ENCODE measurements around the gene NME5. TPM values are rescaled to one million over a fixed set of nuclear protein-coding genes. Genes with fewer than 3 reads are reported as not detected.
A peak's percentile ranks its signal among the peaks of the same experiment; 100 is the strongest.
"Not testable (repeated sequence)": the region's sequence is repeated elsewhere in the genome, so short reads cannot be mapped to it uniquely, and the experiment has no call there.

The NME5 gene, protein sequence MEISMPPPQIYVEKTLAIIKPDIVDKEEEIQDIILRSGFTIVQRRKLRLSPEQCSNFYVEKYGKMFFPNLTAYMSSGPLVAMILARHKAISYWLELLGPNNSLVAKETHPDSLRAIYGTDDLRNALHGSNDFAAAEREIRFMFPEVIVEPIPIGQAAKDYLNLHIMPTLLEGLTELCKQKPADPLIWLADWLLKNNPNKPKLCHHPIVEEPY
- 0.59 TPM for polyA plus RNA-seq (2013, experiment 1 of 2; ENCODE audit: insufficient read length)
- 0.38 TPM for polyA plus RNA-seq (2013, experiment 2 of 2; ENCODE audit: insufficient read length)

DNA sequence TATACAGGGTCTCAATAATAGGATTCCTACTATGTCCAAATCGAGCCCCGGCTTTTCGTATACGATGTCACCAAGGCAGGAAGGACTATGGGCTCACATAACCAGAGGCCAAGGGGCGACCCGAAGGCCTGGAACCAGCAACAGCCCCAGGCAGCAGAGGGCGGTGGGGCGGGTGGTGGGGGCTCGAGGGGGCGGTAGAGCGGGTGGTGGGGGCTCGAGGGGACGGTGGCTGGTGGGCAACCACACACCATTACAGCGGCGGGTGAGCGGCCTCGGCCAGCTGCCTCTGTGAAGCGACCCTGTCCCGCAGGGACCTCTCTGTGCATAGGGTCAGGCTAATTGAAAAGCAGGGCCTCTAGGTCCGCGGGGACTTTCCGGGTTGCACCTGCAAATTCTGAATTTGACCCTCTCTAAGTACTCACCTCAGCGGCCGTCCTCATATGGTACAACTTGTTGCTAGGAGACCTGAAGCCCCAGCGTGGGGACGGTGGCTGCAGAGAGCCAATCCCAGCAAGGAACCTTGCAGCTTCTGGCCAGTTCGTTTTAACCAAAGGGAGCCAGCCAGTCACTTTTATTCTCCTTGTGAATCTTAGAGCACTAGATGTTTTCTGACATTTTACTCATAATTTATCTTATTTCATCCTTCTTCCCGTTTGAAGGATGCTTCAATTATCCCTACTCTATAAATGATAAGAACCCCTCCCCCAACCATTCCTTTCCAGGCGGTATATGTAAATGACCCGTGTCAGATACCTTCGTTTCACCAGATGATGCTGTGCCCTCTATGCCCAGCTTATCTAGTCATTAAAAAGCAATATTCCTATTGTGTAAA, at the start of gene NME5:
NME5 (minus strand) TSS at position 480 of the 832 bp plus-strand sequence. CDS start 648 bp downstream, outside the sequence.
- DNase-seq = peak; percentile 44

DNA sequence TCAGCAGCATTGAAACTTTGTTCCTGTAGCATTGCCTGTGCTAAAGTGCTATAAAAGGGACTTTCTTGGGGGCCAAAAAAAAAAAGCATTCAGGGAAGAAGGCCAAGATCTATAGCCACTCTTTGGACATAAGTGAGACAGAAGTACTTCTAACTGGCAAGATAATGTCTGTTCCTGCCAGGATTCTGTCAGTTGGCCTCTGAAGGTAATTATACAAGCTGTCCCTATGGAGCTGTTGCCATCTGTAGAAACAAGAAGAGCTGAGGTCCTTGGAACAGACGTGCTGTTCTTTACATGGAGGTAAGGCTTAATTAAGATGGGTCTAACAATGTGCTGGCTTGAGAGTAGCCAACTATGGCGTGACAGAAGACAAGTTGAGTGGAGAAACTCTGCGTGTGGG, 49.4 kb upstream of the NME5 start:
- DNase-seq = no peak

DNA sequence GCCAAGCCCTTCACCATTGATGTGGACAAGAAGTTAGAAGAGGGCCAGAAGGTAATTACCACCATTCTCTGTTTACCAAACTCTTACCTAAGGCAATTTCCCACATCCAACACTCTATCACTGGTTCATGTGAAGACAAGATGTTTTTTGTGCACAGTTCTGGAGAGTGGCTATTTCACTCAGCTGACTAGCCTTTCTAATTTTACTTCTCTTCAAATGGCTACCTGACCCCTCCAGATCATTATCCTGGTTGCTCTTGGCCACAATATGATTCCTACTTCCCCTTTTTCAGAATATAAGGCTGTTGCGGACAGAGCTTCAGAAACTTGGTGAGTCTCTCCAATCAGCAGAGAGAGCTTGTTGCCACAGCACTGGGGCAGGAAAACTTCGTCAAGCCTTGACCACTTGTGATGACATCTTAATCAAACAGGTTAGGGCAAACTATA, 46.8 kb upstream of the NME5 start:
- DNase-seq = no peak

DNA sequence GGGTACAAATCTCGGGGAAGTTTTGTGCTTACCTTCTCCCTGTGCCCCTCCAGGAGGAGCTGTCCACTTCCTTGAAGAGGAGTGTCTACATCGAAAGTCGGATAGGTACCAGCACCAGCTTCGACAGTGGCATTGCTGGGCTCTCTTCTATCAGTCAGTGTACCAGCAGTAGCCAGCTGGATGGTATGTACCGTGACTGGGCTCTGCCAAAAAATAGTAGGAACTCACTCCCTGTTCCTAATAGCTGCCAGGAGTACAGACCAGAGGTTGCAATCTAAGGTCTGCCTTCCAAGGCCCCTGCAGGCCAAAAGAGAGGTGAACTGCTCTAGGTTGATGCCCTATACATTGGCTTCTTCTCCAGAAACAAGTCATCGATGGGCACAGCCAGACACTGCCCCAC, 43.6 kb upstream of the NME5 start:
- no peak for DNase-seq

DNA sequence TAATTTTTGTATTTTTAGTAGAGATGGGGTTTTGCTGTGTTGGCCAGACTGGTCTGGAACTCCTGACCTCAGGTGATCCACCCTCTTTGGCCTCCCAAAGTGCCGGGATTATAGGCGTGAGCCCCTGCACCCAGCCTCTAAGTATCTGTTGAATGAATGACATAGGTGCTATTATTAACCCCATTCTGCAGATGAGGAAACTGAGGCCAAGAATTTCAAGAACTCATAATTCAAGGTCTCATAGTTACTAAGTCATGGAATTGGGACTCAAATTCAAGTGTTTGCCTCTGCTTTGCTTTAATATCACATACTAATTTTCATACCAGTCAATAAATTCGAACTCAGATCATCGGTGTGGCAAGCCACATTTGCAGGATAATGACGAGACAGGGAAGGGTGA, 41.6 kb upstream of the NME5 start:
- DNase-seq = no peak

DNA sequence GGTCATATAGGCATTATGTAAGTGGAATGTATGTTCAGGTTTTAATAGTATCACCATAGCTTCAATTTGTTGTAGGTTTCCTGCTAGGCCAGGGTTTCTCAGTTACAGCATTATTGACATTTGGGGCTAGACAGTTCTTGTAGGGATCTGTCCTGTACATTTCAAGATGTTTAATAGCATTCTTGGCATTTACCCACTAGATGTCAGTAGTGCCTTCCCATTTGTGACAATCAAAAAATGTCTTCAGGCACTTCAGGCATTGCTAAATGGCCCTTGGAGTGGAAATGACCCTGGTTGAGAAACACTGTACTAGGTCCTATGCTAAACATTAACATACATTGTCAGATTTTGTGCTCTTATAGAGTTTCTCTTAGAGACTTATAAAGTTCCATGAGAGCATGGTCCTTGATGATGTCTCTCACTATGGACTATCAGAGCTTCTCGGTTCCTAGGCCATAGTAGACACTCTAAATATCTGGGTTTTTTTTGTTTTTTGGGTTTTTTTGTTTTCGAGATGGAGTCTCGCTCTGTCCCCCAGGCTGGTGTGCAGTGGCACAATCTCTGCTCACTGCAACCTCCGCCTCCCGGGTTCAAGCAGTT, 41.1 kb upstream of the NME5 start:
- peak; percentile 74 for DNase-seq

DNA sequence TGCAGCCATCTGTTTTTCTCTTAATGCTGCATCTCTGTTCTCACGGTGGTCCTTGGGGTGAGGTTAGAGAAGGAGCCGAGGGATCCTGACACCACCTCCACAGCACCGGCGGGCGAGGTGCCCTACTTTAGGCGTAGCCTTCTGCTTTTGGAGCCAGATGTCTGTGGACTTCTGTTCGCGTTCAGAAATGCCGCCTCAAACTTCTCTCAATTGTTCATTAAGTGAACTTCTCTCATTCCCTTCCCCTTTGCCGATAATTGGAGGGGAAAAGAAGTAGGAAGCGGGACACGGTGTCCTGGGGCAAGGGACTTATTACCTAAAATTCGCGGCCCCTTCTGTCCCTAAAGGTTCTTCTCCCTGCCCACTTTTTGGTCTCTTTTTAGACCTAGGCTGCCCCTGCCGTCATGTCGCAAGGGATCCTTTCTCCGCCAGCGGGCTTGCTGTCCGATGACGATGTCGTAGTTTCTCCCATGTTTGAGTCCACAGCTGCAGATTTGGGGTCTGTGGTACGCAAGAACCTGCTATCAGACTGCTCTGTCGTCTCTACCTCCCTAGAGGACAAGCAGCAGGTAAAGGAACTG, 40.1 kb upstream of the NME5 start:
- DNase-seq = no peak

DNA sequence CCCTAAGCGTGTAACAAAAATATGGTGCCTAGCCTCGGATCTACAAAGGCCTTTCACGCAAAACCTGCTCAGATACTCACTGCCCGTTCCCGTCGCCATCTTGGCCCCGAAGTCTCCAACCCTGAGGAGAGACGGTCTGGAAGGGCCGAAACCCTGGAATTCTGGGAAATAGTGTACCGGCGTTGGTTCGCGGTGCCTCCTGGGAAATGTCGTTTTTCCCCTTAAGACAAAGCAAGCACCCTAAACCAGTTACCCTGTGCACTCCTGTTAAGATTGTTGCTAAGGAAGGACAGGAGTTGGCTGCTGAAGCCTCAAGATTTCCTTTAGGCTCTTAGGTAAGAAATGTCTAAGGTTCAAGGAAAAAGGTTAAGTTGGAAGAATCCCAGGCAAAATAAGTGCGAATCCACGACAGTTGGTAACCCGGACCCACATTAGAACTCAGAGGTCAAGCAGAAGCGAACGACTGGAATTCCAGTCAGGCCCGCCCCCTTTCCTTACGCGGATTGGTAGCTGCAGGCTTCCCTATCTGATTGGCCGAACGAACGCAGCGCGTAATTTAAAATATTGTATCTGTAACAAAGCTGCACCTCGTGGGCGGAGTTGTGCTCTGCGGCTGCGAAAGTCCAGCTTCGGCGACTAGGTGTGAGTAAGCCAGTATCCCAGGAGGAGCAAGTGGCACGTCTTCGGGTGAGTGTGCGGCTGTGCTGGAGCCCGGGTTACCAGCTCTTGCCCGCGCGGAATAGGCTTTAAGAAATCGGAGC, 39.5 kb upstream of the NME5 start, which contains the start of the genes BRD8 and KIF20A:
BRD8 (minus strand) TSS at position 115 of the 761 bp plus-strand sequence; CDS start at position 99, 16 bp downstream.
KIF20A (plus strand) TSS at position 597 of the 761 bp plus-strand sequence. CDS start 569 bp downstream, outside the sequence.
- peak; percentile 96 for DNase-seq

DNA sequence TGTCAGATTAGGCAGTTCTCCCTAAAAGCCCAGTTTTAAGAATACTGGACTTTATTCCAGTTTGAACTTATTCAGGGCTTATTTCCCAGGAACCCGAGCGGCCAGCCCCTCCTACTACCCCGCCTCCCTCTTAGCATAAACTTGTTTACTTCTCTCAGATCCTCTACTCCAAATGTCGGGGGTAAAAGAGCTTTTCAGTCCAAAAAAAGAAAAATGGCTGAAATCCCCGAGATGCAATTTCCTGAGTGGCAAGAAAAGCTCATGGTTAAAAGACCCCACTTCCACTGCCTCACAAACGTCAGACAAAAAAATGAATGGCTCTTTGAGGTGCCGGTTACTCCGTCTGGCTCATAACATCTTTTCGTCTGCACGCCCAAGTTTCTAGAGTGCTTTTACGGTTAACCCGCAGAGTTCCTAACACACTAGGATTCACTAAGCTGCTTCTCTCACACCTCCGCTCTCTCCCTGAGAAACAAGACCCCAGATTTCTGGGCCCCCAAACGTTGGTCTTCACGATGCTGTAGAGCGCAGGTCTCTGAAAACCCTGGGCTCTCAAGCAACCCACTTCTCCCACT, 38.8 kb upstream of the NME5 start:
- peak; percentile 17 for DNase-seq

DNA sequence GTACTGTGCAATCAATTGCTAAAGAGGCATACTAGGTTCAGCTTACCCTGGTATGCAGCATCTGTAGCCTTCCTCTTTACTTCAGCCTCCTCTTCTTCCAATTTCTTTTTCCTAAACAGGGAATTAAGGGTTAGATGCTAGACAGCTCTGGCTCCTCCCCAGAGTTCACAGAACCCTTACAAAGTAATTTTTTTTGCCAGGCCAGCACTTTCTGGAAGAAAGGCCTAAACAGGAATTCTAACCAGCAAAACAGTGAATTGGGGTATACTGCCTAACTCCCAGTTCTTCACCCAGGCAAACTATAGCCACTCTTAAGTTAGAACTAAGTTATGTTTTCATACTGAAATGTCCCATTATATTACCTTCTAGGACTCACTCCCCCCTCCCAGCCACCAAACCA, 31.1 kb upstream of the NME5 start:
- no peak for DNase-seq

DNA sequence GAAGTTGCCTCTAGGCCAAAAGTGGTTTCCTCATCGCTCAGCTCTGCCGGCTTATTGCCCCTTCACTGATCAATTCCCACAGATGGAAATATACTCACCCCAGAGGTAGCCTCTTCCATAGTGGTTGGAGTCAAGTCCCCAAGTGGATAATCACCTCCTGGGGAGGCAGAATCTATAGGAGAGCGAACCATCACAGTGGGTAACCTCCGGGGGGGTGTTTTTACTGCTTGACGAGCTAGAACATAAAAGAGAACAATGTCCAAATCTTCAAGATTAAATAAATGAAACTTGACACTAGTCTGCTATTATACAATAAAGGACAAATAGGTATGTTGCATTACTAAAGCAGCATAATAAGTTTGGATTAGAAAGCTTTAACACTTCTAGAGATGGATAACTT, 29.9 kb upstream of the NME5 start:
- DNase-seq = no peak

DNA sequence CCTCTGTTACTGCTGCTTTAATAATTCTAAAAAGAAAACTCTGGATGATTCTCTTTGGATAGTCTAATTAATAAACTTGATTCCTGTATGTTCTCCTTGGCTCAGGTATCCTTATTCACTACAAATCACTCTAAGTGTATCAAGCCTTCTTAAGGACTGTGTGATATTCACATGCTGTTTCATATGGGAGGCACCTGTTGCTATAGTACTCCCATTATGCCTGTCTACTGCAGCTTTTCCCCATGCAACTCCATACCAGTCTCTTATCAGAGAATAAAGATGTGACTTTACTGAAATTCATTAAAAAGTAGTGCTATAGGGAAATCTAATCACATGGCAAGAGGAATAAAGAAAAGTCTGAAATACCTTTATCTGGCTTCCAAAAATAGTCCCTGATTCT, 24.5 kb upstream of the NME5 start:
- no peak for DNase-seq

DNA sequence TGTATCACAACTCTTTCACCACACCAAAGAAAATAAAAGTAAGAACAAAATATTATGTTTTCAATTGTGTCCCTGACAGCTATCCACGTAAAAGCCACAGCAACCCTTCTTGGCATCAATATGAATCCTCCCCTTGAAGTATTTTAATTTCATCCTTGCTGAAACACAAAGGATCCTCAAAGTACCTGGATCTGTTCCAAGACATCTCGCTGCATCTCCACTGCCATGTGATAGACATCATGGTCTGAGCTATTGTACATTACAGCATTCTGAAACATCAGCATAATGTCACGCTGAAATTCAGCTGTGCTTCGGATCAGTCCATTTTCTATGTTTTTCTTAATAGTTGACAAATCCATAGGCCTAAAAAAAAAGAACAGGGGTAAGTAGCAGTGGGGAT, 21.5 kb upstream of the NME5 start:
- DNase-seq = no peak

DNA sequence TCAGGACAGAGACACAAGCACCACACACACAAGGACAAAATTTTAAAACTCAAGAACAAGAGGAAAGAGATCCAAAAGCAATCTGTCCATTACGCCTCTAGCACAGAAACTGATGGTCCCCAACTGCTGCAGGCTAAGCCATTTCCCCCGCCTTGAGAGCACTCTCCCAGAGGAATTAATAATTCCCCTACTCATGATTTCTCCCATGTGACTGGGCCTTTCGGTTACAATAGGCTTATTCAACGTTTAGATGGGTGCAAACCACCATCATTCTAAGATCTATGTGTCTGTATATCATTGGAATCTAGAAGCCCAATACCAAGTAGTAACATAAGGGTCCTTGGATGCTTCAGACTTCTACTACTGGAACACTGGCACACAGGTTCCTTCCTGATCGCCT, 20.4 kb upstream of the NME5 start:
- no peak for DNase-seq

DNA sequence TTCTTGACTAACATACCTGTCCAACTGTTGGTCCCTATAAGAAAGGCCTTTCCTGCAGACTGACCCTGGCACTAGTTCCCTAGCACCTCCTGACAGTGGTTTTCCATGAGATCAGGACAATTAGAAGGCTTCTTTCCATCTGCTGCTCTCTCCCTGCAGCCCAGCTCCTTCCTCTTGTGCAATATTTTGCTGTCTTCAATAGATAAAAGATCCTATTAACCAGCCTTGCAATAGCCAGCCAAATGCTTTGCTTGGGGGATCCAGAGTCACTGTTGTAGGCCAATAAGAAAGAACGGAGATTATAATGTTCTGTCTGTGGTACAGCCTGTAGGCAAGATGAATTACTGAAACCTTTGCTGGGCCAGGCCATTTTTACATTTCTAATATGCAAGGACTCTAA, 18.4 kb upstream of the NME5 start:
- DNase-seq = no peak

DNA sequence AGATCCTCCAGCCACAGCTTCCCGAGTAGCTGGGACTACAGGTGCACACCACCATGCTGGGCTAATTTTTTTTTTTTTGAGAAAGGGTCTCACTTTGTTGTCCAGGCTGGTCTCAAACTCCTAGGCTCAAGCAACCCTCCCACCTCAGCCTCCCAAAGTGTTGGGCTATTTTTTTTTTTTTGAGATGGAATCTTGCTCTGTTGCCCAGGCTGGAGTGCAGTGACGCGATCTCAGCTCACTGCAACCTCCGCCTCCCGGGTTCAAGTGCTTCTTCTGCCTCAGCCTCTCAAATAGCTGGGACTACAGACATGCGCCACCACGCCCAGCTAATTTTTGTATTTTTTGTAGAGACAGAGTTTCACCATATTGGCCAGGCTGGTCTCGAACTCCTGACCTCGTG, 16.7 kb upstream of the NME5 start:
- not testable (repeated sequence) for DNase-seq

DNA sequence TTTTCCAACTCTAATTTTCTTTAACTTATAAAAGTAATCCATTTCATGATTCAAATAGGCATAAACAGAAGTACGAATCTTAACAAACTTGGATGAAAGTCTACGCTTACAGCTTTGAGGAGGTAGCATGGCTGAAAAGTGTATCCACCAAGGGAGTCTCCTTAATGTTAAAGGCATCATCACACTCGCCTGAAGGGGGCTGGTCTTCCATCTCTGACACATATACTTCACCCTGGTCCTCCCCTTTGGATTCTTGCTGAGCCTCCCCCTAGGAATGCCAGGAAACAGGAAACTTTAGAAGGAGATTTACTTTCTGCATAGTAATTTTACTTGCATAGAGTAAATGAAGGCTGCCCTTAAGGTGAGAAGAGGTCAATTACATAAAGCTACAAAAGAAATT, 10.3 kb upstream of the NME5 start:
- peak; percentile 41 for DNase-seq

DNA sequence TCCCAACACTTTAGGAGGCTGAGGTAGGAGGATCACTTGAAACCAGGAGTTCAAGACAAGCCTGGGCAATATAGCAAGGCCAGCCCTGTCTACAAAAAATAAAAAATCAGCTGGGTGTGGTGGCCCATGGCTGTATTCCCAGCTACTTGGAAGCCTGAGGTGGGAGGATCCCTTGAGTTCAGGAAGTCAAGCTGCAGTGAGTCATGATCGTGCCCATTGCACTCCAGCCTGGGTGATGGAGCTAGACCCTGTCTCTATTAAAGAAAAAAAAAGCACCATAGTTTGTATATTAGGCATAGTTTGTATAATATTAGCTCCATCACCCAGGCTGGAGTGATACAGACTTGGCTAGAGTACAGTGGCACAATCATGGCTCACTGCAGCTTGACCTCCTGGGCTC, 9.6 kb upstream of the NME5 start:
- DNase-seq = peak; percentile 69

DNA sequence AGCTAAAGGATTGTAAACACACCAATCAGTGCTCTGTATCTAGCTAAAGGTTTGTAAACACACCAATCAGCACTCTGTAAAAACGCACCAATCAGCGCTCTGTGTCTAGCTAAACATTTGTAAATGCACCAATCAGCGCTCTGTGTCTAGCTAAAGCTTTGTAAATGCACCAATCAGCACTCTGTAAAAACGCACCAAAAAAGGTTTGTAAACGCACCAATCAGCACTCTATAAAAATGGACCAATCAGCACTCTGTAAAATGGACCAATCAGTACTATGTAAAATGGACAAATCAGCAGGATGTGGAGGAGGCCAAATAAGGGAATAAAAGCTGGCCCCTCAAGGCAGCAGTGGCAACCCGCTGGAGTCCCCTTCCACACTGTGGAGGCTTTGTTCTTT, 4.3 kb upstream of the NME5 start:
- not testable (repeated sequence) for DNase-seq

DNA sequence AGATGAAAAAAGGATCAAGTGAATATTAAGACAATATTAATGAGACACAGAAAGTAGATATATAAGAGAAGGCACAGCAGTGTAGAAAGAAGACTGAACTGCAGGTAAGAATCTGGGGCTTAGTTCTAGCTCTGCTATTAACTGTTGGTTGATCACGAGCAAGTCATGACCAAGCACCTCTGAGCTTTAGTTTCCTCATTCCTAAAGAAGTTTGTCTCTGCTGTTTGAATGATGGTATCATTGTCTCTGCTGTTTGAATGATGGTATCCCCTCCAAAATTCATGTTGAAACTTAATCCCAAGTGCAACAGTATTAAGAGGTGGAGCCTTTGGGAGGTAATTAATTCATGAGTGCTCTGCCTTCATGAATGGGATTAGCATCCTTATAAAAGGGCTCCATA, 2.5 kb upstream of the NME5 start:
- DNase-seq = no peak

DNA sequence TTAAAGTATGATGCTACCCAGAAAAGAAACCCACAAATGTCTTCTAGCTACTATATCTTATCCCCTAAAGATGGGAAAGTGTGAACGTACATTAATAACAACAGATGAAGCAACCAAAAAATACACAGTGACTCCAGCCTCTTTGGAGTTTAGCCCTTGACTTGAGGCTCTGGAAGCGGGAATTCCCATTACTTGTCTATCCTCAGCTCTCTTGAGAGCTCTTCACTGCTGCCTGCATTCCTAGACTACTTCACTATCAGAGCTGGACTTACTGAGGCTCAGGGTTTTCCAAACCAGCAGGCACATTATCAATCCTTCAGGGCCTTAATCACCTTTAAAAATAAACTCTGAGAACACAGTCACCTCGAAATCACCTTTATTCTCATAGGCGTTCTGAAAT, 1.0 kb upstream of the NME5 start:
- DNase-seq = no peak

DNA sequence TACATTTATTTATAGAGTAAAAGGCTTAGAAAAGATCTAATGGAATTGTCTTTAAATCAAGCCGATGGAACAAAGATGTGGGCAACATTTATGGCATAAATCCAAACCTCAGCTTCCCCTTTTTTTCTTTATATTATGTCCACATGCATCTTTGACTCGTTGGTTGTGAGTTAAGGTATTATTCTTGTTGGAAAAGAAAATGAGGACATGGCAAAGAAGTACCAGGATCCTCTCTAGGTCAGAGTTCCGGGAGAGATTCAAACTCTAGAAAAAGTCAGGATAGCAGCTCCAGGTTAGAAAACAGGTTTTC, 508 bp upstream of the NME5 start:
- DNase-seq = no peak

Data from fibroblast of skin of scalp (primary cell).